Brain pericyte (primary cell): Measurements from ENCODE around the gene NSD1.
"Not testable (repeated sequence)": the region's sequence is repeated elsewhere in the genome, so short reads cannot be mapped to it uniquely, and the experiment has no call there.

Experiments used
- DNase-seq: peaks from one replicate; pipeline ENCODE4 v3.0.0-alpha.2; 2012; ENCODE audit warnings: low read depth, low spot score

Gene NSD1

DNA sequence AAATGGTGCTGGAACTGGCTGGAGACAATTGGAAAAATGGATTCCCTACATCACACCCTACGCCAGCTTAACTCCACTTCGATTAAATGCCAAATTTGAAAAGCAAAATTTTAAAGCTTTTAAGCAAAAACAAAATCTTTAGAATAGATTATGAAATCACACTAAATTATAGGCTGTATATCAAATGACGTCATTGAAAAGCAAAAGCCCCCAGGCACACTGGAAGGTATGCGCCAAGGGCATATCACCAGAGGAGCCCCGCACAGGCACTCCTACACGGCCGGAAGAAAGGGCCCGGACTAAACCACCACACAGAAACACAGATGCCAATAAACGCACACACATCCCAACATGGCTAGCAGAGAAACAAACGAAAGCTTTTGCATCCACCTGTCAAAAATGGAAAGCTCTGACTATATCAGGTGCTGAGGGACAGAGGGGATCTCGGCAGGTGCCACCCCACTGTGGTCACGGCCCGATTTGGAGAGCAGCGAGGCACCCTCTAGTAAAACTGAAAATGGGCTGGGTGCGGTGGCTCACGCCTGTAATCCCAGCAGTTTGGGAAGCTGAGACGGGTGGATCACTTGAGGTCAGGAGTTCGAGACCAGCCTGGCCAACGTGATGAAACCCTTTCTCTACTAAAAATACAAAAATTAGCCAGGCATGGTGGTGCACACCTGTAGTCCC is 195.1 kb downstream of the NSD1 start:
- no peak for DNase-seq

DNA sequence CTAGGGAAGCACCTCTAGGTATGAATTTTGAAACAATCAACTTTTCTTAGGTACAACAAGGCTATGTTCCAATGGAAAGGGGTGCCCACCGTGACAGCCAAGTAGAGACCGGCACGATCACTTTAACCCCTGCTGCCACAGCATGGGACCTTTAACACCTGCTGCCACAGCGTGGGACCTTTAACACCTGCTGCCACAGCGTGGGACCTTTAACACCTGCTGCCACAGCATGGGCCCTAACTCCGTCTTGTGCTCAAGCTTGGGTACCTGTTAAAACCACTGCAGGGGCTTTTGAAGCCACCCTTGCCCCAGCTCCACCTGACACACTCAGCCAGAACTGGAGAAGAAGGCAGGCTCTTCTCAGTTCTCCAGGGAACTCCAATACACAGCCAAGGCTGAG is 196.3 kb downstream of the NSD1 start:
- no peak for DNase-seq

DNA sequence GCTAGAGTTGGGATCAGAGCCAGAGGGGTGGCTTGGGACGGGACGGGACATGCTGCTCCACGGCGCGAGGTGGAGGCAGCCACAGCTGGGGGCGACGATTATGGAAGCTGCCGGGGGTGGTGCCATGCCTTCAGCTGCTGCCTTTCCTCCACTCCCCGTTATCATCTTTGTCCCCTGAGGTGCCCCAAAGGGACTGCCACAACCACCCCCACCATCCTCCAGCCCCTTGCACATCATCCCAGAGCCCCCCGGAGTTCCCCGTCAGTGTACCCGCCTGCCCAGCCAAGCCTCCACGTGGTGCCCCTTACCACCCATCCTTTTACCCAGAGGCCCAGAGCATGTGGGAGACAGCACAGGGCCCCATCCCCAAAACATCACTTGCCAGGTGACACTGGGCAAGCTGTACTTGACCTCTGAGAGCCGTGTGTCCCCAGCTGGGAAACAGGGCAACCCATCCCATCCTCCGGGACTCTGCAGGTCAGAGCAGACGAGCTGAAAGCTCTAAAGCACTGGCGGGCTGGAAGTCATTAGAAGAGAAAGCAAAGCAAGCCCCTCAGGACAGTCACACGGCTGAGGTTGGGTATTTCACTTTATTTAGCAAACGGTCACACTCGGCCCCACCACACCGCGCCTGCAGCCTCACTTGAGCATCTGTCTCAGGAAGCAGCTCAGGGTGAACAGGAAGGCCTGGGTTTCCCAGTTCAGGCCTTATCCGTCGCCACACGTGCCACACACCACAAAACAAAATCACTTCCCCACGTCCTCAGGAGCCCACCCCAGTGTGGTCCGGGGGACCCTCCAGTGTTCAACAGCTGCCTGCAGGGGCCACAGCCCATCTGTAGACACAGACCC is 197.6 kb downstream of the NSD1 start:
- DNase-seq, result no peak

DNA sequence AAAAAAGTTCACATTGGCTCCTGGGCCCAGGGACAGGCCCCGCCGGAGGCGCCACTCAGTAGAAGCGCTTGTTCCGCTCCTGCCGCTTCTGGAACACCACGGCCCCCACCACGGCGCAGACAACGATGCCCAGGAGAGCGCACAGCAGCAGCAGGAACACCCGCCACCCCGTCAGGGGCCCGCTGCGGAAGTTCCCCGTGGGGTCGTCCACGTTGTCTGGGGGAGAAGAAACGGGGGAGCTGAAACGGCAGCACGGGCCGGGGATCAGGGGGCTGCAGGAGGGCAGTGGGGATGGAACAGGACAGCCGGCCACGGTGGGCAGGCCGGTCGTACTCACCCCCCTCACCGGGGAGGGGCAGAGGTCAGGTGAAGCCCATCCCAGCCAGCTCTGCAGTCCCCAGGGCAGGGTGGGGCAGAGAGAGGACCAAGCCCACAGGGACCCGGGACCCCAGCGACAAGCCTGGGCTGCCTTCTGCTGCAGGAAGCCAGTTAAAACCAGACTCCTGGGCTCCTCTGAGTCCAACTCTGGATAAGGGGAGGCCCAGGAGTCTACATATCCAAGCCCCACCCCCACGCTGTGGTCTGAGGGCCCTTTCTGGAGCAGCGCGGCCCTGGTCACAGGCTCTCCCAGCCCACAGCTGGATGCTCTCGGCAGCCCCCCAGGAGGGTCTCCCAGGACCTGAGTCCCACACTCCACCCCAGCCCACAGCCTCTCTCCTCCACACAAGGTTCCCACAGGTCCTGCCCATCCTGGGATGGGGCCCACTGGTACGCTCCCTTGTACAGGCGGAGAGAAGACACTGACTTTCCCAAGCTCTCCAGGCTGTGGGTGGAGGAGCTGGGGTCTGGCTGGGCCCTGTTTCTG is 198.7 kb downstream of the NSD1 start:
- DNase-seq, result no peak

DNA sequence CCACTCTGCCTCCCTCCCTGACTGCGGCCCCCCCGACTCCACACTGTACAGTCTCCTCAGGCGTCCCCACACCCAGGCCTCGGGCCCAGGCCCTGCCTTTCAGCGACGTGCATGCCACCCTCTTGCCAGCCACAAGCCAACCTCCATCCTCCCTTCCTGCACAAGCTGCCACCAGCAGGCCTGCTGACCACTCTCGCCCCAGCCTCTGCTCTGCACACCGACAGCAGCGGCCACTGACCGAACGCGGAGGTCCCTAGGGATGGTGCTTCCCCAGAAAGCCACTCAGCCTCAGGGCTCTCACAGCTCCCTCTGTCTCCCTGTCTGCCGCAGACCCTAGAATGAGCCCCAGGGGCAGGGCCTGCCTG is 199.3 kb downstream of the NSD1 start:
- DNase-seq, result no peak

DNA sequence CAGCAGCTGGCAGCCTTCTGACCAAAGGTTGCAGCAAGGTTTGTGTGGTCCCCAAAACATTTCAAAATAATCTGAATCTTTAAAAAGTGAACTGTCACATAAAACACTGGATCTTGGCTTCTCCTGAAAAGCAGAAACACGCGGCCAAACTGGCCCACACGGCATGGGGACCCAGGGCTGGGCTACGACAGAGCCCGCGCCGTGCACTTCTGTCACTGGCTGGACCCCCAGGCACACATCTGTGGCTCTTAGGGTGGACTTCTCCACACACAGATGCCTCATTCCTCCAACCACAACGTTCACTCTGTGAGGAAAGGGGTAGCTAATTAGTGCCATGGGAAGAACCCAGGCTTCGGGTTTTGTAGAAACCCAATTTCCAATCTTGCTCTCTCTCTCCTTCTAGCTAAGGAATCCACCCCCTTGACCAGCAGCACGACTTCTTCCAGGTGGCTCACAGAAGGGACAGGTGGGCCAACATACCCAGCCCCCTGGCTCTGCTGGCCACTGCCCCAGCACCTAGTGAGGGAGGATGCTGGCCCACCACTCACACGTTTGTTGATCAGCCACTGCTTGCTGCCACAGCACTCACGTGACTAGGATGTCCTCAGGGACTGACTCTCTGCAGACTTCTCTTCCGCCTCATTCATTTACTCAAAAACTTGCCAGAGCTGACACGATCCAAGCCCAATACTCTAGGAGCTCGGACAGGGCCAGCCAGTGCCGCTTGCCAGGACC is 200.0 kb downstream of the NSD1 start:
- DNase-seq, result no peak

DNA sequence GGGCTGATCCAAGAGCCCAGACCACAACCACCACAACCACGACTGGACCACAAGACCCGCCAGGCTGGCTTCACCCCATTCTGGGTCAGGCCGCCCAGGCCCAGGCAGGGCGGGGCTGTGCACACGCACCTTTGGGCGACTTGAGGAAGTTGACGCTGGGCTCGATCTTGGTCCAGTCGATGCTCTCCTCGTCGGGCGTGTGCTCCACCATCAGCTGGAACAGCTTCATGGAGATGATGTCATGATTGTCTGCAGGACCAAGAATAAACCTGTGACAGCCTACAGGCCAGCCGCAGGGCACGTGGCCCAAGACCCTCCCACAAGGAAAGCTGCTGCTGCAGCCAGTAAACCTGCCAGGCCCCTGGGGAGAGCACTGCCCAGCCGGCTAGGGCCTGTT is 200.6 kb downstream of the NSD1 start:
- DNase-seq, result no peak

DNA sequence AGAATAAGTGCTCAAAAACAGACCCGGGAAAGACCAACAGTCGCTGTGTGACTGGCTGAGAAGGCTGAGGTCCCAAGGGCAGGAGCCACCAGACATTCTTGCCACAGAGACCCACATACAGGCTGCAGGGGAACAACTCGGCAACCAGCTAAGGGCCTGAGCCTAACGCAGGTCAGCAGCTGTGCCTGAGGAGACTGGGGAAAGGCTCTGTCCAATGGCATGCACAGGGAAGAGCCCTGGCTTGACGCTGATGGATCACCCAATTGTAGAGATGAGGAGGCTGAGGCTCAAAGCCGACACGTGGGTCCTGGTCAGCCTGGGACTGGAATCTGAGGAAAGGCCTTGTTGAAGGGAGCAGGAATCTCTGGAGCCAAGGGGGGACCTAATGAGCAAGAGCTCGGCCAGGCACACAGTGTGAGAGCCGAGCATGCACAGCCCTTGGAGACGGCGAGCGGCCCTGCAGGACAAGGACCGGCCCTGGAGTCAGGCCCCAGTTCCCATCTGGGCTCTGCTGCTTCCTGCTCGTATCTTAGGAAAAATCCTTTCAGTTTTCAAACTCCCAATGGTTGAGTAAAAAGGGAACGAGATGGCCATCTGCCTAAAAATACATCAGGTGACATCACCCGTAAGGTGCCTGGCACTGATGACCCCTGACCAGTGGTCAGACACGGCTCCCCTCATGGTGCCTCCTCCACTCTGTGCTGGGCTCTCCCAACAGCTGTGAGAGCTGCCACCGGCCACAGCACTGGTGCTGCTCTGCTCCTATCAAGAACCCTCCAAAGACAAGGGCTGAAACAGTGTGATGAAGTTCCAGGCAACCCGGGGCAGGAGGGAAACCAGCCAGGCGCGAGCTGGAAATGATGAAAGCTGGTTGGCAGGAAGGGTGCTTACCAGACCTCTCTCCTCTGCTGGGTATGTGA is 201.5 kb downstream of the NSD1 start:
- no peak for DNase-seq

DNA sequence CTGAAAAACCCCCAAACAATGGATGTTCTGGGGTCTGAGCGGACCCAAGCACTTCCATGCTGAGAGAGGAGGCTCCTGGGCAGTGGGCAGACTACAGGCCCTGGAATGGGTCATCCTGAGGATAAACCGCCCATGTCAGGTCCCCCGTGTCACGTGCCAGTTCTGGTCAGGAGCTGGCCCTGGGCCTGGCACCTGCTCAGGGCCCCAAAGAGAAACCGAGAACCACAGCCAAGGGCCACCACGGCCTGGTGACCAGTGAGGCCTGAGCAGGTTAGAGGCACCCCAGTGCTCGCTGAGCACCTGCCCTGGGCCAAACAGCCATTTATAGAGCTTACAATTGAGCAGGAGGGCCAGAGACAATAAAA is 202.1 kb downstream of the NSD1 start:
- no peak for DNase-seq

DNA sequence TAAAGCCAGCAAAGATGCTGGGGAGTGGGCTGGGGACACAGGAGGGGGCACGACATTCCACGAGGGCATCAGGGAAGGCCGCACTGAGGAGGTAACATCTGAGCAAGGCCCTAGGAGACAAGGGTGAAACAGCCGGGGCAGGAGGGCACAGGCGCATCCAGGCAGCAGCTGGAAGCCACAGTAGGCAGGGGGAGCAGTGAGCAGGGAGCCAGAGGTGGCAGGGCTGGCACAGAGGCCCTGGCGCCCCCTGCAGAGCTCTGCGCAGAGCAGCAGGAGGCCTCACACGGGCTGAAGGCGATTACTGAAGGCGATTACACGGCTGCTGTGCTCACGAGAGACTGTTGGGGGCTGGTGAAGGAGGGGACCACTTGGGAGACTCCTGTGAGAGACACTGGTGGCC is 202.5 kb downstream of the NSD1 start:
- no peak for DNase-seq

DNA sequence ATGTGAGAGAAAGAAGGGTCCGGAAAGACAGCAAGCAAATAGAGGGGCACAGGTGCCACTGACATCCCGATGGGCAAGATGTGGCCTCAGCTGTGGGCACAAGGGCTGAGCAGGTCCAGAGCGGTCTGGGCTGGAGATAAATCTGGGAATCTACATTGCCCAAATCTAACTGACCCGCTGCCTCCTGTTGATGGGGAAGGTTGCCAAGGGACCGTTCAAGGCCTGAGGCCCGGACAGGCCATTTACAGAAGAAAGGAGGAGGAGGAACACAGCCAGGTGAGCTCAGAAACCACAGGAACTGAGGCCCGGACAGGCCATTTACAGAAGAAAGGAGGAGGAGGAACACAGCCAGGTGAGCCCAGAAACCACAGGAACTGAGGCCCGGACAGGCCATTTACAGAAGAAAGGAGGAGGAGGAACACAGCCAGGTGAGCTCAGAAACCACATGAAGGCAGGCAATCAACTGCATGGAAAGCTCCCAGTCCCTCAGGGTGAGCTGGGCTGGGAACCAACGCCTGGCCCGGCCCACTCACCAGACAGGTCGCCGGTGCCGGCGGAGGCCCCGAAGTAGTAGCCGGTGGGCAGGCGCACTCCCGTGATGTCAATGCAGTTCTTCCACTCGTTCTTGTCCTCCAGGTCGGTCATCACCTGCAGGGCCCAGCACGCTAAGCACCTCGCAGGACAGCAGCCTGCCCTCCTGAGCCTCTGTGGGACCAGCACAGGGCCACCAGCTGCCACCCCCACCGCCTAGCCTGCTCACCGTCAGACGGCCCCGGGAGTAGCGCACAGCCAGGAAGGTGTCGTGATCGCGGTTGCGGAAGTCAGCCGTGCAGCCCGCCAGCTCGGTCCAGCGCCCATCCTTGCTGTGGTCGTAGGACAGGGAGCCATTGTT is 203.3 kb downstream of the NSD1 start:
- DNase-seq, result no peak

DNA sequence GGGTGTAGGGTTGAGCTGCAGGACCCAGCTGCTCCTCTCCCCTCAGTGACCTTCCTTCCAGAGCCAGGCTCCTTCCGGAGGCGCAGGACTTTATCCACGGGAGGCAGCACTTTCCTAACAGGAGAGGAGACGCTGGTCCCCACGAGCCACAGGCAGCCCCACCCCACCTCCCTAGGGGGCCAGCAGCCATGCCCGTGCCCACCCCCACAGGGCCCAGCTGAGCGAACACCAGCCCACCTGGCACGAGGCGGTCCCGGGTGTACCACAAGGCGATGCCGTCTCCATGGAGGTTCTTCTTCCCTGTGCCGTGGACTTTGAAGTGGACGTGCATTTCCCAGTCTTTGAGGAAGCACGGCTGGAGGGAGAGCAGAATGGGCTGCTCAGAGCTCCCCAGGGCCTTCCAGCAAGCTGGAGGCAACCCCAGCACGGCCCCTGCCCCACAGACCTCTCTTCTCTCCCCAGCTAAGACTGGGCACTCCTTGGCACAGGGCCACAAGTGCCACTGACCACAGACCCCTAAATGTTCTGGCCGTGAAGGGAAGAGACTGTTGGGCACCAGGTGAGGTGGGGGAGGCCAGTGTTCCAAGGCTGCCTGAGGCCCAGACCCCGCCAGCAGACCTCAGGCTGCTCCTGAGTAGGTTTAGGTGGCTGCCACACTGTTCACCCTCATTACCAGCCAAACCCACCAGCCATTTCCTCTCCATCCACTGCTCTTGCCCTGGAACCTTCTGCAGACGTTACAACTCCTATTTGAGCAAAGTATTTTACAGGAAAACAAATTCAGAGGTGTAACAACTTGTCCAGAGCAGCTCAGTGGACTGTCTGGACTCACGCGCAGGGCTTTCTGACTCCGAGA is 204.9 kb downstream of the NSD1 start:
- DNase-seq, result no peak

DNA sequence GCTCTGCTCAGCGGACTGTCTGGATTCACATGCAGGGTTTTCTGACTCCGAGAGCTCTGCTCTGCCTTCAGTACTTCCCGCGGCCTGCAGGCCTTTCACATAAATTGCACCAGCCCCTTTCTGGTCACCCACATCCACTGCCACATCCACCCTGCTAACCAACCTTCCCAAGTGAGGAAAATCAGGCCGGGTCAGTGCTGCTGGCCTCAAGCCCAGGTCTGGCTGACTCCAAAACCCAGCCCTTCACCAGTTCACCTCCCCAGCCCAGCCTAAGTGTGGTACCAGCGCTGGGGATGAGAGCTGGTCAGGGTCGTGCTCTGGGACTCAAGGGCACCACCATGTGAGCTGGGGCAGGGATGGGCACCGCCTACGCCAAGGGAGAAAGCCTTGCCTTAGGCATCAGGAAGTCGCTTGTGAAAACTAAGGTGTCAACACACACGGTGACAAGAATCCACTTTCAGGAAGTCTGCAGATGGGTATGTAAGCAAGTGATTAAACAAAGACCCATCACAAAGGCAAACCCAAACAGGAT is 205.6 kb downstream of the NSD1 start:
- DNase-seq, result no peak

DNA sequence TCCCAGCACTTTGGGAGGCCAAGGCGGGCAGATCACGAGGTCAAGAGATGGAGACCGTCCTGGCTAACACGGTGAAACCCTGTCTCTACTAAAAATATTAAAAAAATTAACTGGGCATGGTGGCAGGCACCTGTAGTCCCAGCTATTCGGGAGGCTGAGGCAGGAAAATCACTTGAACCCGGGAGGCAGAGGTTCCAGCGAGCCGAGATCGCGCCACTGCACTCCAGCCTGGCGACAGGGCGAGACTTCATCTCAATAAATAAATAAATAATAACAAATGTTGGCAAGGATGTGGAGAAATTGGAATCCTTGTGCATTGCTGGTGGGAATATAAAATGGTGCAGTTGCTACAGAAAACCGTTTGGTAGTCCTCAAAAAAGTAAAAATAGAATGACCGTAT is 209.4 kb downstream of the NSD1 start:
- not testable (repeated sequence) for DNase-seq

DNA sequence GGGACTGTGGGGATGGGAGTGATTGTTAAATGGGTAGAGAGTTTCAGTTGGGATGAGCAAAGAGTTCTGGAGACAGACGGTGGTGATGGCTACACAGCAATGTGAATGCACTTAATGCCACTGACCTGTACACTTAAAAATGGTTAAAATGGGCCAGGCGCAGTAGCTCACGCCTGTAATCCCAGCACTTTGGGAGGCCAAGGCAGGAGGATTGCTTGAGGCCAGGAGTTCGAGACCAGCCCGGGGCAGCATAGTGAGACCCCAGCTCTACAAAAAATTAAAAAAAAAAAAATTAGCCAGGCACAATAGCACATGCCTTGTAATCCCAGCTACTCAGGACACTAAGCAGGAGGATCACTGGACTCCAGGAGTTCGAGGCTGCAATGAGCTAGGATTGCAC is 210.2 kb downstream of the NSD1 start:
- no peak for DNase-seq

DNA sequence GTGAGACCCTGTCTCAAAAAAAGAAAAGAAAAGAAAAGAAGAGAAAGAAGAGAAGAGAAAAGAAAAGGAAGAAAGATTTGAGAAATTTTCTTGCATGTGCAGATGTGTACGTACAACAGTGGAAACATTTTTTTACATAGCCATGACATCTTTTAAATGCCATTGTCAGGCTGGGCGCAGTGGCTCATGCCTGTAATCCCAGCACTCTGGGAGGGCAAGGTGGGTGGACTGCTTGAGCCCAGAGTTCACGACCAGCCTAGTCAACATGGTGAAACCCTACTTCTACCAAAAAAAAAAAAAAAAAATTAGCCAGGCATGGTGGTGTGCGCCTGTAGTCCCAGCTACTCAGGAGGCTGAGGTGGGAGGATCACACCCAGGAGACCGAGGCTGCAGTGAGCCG is 211.3 kb downstream of the NSD1 start:
- DNase-seq, result no peak

DNA sequence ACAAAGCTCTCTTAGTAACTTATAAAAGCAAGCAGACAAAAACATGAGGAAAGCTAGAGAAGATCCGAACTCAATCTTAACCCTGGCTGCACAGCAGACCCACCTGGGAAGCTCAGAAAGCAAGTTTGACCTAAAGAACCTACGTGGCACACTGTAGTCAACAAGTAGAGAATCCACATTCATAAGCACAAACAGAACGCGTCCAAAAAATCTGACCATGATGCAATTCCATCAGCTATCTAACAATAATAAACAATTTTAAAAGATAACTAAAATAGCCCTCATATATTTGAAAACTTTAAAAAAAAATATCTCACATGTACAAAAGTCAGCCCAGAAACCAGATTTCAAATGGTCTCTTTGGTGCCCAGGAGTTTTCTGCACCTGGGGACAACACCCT is 213.2 kb downstream of the NSD1 start:
- no peak for DNase-seq

DNA sequence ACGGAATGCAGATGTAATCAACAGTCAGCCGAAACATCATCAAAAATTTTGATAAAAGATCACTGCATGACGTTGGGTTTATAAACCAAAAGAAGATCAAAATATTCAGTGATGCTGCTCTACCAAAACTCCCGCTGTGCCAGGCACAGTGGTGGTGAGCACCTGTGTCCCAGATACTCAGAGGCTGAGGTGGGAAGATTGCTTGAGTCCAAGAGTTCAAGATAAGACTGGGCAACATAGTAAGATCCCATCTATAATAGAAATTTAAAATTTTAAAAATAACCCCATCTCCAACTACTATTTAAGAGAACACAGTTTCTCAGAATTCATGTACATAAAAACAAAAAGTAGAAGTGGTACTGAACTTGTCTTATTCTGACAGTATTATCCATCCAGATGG is 214.1 kb downstream of the NSD1 start:
- DNase-seq, result no peak

DNA sequence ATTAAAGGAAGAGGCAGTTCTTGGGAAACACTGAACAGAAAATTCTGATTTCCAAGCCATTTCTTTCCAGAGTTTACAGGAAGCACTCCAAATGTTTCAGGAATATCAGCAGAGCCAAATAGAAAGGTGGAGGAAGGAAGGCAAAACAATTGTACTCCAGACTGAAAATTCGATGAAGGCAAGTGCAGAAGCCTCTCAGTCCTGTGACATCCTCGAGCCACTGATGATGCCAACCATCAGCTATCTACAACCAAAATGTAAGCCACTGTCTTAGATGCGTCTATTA is 215.7 kb downstream of the NSD1 start:
- no peak for DNase-seq
